IPS-18a (cell line): ENCODE data around the gene CEP170B.
"Not testable (repeated sequence)": the region's sequence is repeated elsewhere in the genome, so short reads cannot be mapped to it uniquely, and the experiment has no call there.

ENCODE experiments used
- H3K27ac ChIP-seq: one replicate; pipeline ENCODE4 v1.5.1; 2013; ENCODE audit warnings: low read length
- H3K27me3 ChIP-seq: one replicate; pipeline ENCODE4 v1.6.1; 2013; ENCODE audit warnings: mild to moderate bottlenecking, low read length; ENCODE audit not compliant: control insufficient read depth, insufficient read depth
- H3K36me3 ChIP-seq: one replicate; pipeline ENCODE4 v1.6.1; 2013; ENCODE audit warnings: low read depth, low read length; ENCODE audit not compliant: control insufficient read depth
- H3K4me1 ChIP-seq: one replicate; pipeline ENCODE4 v1.6.1; 2013; ENCODE audit warnings: low read depth, low read length; ENCODE audit not compliant: control insufficient read depth
- H3K4me3 ChIP-seq: one replicate; pipeline ENCODE4 v1.5.1; 2013; ENCODE audit warnings: low read length
- H3K9ac ChIP-seq: one replicate; pipeline ENCODE4 v1.6.1; 2013; ENCODE audit warnings: mild to moderate bottlenecking, low read length, moderate library complexity
- H3K9me3 ChIP-seq: one replicate; pipeline ENCODE4 v1.6.1; 2013; ENCODE audit warnings: low read depth, low read length; ENCODE audit not compliant: control insufficient read depth

The CEP170B gene

GRCh38 chr14:104937694-104938365 lies 72.8 kb downstream of the CEP170B start:
- no peaks in the 10 kb centered on the region for H3K4me1 ChIP-seq
- no peak overlapping the region for H3K4me3 ChIP-seq
- H3K9ac ChIP-seq = no peak overlapping the region
- H3K9me3 ChIP-seq = no peaks in the 10 kb centered on the region
- peaks cover 59% of the 10 kb centered on the region for H3K27me3 ChIP-seq
- no peaks in the 10 kb centered on the region for H3K36me3 ChIP-seq
- no peak overlapping the region for H3K27ac ChIP-seq

DNA sequence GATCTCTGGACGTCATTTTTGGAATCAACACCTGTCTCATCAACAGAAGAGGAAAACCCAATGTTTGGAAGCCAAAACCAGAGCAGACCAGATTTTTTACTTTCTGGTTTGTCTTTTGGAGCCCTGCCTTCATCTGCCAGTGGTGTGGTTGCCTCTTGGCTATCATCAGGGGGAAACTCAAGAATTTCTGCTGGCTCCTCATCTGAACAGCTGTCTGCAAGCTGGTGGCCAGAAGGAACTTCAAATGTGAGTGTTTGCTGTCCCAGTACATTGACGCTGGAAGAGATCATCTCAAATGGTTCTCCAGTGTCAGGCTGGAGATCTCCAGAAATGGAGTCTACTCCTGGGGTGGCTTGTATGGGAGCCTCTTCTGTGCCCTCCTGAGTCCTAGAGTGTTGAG lies 73.4 kb downstream of the CEP170B start:
- no peaks in the 10 kb centered on the region for H3K4me1 ChIP-seq
- H3K9ac ChIP-seq = no peak overlapping the region
- no peaks in the 10 kb centered on the region for H3K36me3 ChIP-seq
- no peak overlapping the region for H3K4me3 ChIP-seq
- peaks cover 54% of the 10 kb centered on the region for H3K27me3 ChIP-seq
- no peaks in the 10 kb centered on the region for H3K9me3 ChIP-seq
- H3K27ac ChIP-seq = no peak overlapping the region

DNA sequence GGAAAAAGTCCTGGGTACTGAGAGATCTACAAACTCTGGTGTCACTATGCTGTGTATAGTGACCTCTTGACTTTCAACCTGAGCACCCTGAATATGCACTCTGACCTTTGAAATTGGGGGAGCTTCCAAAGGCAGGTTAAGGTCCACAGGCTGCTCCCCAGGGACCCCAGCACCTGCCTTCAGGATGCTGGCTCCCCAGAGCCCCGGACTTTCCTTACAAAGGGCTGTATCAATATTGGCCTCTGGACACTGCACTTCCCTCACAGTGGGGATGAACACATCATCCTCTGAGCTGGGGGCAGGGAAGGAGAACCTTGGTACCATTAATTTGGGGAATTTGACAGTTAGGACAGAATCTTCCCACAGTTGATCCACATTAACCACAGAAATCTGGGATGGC lies 73.9 kb downstream of the CEP170B start:
- H3K4me1 ChIP-seq = no peaks in the 10 kb centered on the region
- peaks cover 54% of the 10 kb centered on the region for H3K27me3 ChIP-seq
- no peak overlapping the region for H3K9ac ChIP-seq
- H3K27ac ChIP-seq = no peak overlapping the region
- no peaks in the 10 kb centered on the region for H3K9me3 ChIP-seq
- no peak overlapping the region for H3K4me3 ChIP-seq
- H3K36me3 ChIP-seq = no peaks in the 10 kb centered on the region

- no peak overlapping the region for H3K9ac ChIP-seq
- peaks cover 45% of the 10 kb centered on the region for H3K27me3 ChIP-seq
- H3K9me3 ChIP-seq = no peaks in the 10 kb centered on the region
- no peaks in the 10 kb centered on the region for H3K36me3 ChIP-seq
- no peak overlapping the region for H3K27ac ChIP-seq
- no peaks in the 10 kb centered on the region for H3K4me1 ChIP-seq
- H3K4me3 ChIP-seq = no peak overlapping the region
Measured at GRCh38 chr14:104939666-104940410, 74.8 kb downstream of the CEP170B start.

- Histone ChIP-seq H3K27ac (no peak overlapping the region), H3K9me3 (no peaks in the 10 kb centered on the region), H3K4me1 (no peaks in the 10 kb centered on the region), H3K27me3 (peaks cover 37% of the 10 kb centered on the region), H3K4me3 (no peak overlapping the region), H3K9ac (no peak overlapping the region), H3K36me3 (no peaks in the 10 kb centered on the region)
Measured at GRCh38 chr14:104940526-104941150, 75.6 kb downstream of the CEP170B start.

- Histone ChIP-seq H3K4me3 (no peak overlapping the region), H3K27me3 (peaks cover 28% of the 10 kb centered on the region), H3K4me1 (no peaks in the 10 kb centered on the region), H3K36me3 (no peaks in the 10 kb centered on the region), H3K9me3 (no peaks in the 10 kb centered on the region), H3K9ac (no peak overlapping the region), H3K27ac (no peak overlapping the region)
Measured at GRCh38 chr14:104941508-104942365, 76.7 kb downstream of the CEP170B start.

- Histone ChIP-seq H3K9me3 (no peaks in the 10 kb centered on the region), H3K4me3 (no peak overlapping the region), H3K27ac (no peak overlapping the region), H3K27me3 (peaks cover 20% of the 10 kb centered on the region), H3K4me1 (no peaks in the 10 kb centered on the region), H3K36me3 (no peaks in the 10 kb centered on the region), H3K9ac (no peak overlapping the region)
Measured at GRCh38 chr14:104942586-104942985, 77.5 kb downstream of the CEP170B start.

GRCh38 chr14:104943216-104944015 lies 78.3 kb downstream of the CEP170B start:
- H3K36me3 ChIP-seq, H3K4me1 ChIP-seq, H3K27ac ChIP-seq, H3K9me3 ChIP-seq, H3K9ac ChIP-seq, H3K4me3 ChIP-seq: not testable (repeated sequence)
- peaks cover 12% of the 10 kb centered on the region for H3K27me3 ChIP-seq

DNA sequence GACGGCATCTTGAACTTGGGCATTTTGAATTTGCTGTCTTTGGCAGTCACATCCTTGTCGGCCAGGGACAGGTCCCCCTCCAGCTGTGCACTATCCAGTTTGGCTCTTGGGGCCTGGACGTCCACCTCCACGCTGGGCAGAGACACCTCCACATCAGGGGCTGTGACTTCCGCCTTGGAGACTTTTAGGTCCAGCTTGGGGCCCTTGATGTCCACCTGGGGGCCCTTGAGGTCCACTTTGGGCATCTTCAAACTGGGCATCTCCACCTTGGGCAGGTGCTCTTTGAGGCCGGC lies 78.9 kb downstream of the CEP170B start:
- not testable (repeated sequence) for H3K9me3 ChIP-seq, H3K27ac ChIP-seq, H3K27me3 ChIP-seq, H3K4me3 ChIP-seq, H3K9ac ChIP-seq, H3K36me3 ChIP-seq, H3K4me1 ChIP-seq

DNA sequence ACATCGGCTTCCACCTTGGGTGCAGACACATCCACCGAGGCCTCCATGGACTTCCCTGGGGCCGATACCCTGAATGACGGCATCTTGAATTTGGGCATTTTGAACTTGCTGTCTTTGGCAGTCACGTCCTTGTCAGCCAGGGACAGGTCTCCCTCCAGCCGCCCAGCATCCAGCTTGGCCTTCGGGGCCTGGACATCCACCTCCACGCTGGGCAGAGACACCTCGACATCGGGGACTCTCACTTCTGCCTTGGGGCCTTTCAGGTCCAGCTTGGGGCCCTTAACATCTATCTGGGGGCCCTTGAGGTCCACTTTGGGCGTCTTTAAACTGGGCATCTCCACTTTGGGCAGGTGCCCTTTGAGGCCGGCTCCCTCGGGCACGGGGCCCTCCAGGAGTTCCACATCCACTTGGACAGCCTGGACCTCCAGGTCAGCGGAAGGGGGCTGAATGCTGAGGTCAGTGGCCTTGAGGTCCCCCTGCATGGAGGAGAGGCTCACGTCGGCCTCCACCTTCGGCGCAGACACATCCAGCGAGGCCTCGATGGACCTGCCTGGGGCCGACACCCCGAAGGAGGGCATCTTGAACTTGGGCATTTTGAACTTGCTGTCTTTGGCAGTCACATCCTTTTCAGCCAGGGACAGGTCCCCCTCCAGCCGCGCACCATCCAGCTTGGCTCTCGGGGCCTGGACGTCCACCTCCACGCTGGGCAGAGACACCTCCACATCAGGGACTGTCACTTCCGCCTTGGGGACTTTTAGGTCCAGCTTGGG lies 79.6 kb downstream of the CEP170B start:
- H3K27me3 ChIP-seq, H3K4me1 ChIP-seq, H3K9me3 ChIP-seq, H3K9ac ChIP-seq, H3K4me3 ChIP-seq, H3K27ac ChIP-seq, H3K36me3 ChIP-seq: not testable (repeated sequence)
